ENCODE results near the gene TAOK3. TPM values are rescaled to one million over a fixed set of nuclear protein-coding genes. Genes with fewer than 3 reads are reported as not detected.

Gene TAOK3
- total RNA-seq, 3 donors from 2014 or later = 43.5 to 57.8 (median 46.9) TPM

DNA sequence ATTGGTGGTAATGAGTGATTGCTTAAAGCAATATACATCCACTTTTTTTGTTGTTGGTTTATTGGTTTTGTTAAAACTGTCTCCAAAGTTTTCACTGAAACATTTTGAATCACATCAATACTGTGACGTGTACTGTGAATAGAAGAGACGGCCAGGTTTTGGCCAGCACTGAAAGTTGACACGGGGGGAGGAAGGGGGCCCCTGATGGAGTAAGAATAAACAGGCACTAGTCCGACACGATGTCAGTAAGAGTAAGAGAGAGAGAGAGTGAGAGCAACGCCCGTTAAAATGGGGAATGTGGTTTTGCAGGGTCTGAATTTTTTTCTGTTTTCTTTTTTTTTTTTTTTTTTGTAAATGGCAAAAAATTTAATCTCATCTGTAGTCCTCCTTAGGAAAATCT, 222.1 kb downstream of the TAOK3 start:
- TF ChIP-seq POLR2AphosphoS5 (IDR thresholded peaks at IDR 0.05) (no peak), POLR2A (IDR thresholded peaks at IDR 0.05) (no peak)
- TF ChIP-seq, protein P1, sequence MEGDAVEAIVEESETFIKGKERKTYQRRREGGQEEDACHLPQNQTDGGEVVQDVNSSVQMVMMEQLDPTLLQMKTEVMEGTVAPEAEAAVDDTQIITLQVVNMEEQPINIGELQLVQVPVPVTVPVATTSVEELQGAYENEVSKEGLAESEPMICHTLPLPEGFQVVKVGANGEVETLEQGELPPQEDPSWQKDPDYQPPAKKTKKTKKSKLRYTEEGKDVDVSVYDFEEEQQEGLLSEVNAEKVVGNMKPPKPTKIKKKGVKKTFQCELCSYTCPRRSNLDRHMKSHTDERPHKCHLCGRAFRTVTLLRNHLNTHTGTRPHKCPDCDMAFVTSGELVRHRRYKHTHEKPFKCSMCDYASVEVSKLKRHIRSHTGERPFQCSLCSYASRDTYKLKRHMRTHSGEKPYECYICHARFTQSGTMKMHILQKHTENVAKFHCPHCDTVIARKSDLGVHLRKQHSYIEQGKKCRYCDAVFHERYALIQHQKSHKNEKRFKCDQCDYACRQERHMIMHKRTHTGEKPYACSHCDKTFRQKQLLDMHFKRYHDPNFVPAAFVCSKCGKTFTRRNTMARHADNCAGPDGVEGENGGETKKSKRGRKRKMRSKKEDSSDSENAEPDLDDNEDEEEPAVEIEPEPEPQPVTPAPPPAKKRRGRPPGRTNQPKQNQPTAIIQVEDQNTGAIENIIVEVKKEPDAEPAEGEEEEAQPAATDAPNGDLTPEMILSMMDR (IDR thresholded peaks at IDR 0.05) = no peak
- no peaks in the 10 kb centered on the region for H3K27me3 ChIP-seq
- no peak overlapping the region for H3K4me3 ChIP-seq
- no peaks in the 10 kb centered on the region for H3K36me3 ChIP-seq
- no peaks in the 10 kb centered on the region for H3K4me1 ChIP-seq
- intact Hi-C loops (cut with DNase I; ENCODE audit: low total_unique reads) = no loop called here
- H3K27ac ChIP-seq = no peak overlapping the region
- H3K9me3 ChIP-seq = no peaks in the 10 kb centered on the region
- no peak for DNase-seq (ENCODE audit: low spot score in 2 of 2)

GRCh38 chr12:118148287-118148686, 224.4 kb downstream of the TAOK3 start:
- Histone ChIP-seq H3K9me3 (no peaks in the 10 kb centered on the region), H3K36me3 (no peaks in the 10 kb centered on the region), H3K4me1 (no peaks in the 10 kb centered on the region), H3K27me3 (no peaks in the 10 kb centered on the region), H3K4me3 (no peak overlapping the region), H3K27ac (no peak overlapping the region)
- TF ChIP-seq POLR2A (IDR thresholded peaks at IDR 0.05) (no peak), POLR2AphosphoS5 (IDR thresholded peaks at IDR 0.05) (no peak)
- TF ChIP-seq, protein P1 (IDR thresholded peaks at IDR 0.05) = no peak
- intact Hi-C loops (cut with DNase I; ENCODE audit: low total_unique reads) = no loop called here
- no peak for DNase-seq (ENCODE audit: low spot score in 2 of 2)

GRCh38 chr12:118145798-118146156, 226.9 kb downstream of the TAOK3 start:
- TF ChIP-seq POLR2A (IDR thresholded peaks at IDR 0.05) (no peak), POLR2AphosphoS5 (IDR thresholded peaks at IDR 0.05) (no peak)
- TF ChIP-seq, protein P1 (IDR thresholded peaks at IDR 0.05) = no peak
- intact Hi-C loops (cut with DNase I; ENCODE audit: low total_unique reads) = no loop called here
- Histone ChIP-seq H3K36me3 (no peaks in the 10 kb centered on the region), H3K9me3 (no peaks in the 10 kb centered on the region), H3K4me3 (no peak overlapping the region), H3K27ac (no peak overlapping the region), H3K4me1 (no peaks in the 10 kb centered on the region), H3K27me3 (no peaks in the 10 kb centered on the region)
- no peak for DNase-seq (ENCODE audit: low spot score in 2 of 2)

DNA sequence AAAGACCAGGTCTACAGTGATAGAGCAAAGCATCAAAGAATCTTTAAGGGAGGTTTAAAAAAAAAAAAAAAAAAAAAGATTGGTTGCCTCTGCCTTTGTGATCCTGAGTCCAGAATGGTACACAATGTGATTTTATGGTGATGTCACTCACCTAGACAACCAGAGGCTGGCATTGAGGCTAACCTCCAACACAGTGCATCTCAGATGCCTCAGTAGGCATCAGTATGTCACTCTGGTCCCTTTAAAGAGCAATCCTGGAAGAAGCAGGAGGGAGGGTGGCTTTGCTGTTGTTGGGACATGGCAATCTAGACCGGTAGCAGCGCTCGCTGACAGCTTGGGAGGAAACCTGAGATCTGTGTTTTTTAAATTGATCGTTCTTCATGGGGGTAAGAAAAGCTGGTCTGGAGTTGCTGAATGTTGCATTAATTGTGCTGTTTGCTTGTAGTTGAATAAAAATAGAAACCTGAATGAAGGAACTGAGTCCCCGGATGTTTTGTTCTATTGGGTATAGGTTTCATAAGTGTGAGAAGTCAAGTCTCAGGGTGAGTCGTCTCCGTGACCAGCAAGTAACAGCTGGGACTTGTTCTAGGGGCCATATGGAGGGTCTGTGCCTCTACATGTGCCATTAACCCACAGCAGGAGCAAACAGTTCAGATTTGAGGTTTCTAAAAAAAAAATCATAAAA, 227.5 kb downstream of the TAOK3 start:
- H3K9me3 ChIP-seq = no peaks in the 10 kb centered on the region
- H3K27me3 ChIP-seq = no peaks in the 10 kb centered on the region
- DNase-seq (ENCODE audit: low spot score in 2 of 2) = no peak
- H3K27ac ChIP-seq = no peak overlapping the region
- TF ChIP-seq POLR2A (IDR thresholded peaks at IDR 0.05) = no peak
- TF ChIP-seq POLR2AphosphoS5 (IDR thresholded peaks at IDR 0.05) = no peak
- TF ChIP-seq, protein P1 (IDR thresholded peaks at IDR 0.05) = no peak
- no peaks in the 10 kb centered on the region for H3K4me1 ChIP-seq
- intact Hi-C loops (cut with DNase I; ENCODE audit: low total_unique reads) = no loop called here
- H3K4me3 ChIP-seq = no peak overlapping the region
- no peaks in the 10 kb centered on the region for H3K36me3 ChIP-seq

GRCh38 chr12:118144499-118144898, 228.2 kb downstream of the TAOK3 start:
- no peaks in the 10 kb centered on the region for H3K4me1 ChIP-seq
- no peaks in the 10 kb centered on the region for H3K9me3 ChIP-seq

More at GRCh38 chr12:118144499-118144898, 228.2 kb downstream of the TAOK3 start:
- Histone ChIP-seq H3K27ac (no peak overlapping the region), H3K4me3 (no peak overlapping the region), H3K27me3 (no peaks in the 10 kb centered on the region), H3K36me3 (no peaks in the 10 kb centered on the region)
- intact Hi-C loops (cut with DNase I; ENCODE audit: low total_unique reads) = no loop called here
- TF ChIP-seq POLR2AphosphoS5 (IDR thresholded peaks at IDR 0.05) (no peak), POLR2A (IDR thresholded peaks at IDR 0.05) (no peak)
- TF ChIP-seq, protein P1 (IDR thresholded peaks at IDR 0.05) = no peak
- DNase-seq (ENCODE audit: low spot score in 2 of 2) = no peak

Measured in breast epithelium (tissue), 4 donors.